ENCODE measurements around the gene ATP5PO.

- no peak for TF ChIP-seq CTCF (IDR thresholded peaks at IDR 0.05)
- TF ChIP-seq POLR2A (IDR thresholded peaks at IDR 0.05) = no peak
These were observed 24.7 kb upstream of the ATP5PO start for GRCh38 chr21:33940164-33940880.
